Measurements from ENCODE around the gene TRIM24.
"Not testable (repeated sequence)": the region's sequence is repeated elsewhere in the genome, so short reads cannot be mapped to it uniquely, and the experiment has no call there.

- TF ChIP-seq, protein P1, sequence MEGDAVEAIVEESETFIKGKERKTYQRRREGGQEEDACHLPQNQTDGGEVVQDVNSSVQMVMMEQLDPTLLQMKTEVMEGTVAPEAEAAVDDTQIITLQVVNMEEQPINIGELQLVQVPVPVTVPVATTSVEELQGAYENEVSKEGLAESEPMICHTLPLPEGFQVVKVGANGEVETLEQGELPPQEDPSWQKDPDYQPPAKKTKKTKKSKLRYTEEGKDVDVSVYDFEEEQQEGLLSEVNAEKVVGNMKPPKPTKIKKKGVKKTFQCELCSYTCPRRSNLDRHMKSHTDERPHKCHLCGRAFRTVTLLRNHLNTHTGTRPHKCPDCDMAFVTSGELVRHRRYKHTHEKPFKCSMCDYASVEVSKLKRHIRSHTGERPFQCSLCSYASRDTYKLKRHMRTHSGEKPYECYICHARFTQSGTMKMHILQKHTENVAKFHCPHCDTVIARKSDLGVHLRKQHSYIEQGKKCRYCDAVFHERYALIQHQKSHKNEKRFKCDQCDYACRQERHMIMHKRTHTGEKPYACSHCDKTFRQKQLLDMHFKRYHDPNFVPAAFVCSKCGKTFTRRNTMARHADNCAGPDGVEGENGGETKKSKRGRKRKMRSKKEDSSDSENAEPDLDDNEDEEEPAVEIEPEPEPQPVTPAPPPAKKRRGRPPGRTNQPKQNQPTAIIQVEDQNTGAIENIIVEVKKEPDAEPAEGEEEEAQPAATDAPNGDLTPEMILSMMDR (conservative IDR thresholded peaks at IDR 0.05) = not testable (repeated sequence)
- not testable (repeated sequence) for TF ChIP-seq ZFX (IDR thresholded peaks at IDR 0.05)
These were observed 48.0 kb upstream of the TRIM24 start for GRCh38 chr7:138412077-138412476.
